HG02763 (cell line): ENCODE data around the gene SCARF2.
"Not testable (repeated sequence)": the region's sequence is repeated elsewhere in the genome, so short reads cannot be mapped to it uniquely, and the experiment has no call there.

Experiments used
- ATAC-seq: cut with Tn5 transposase; IDR thresholded peaks from one replicate; pipeline ENCODE4 v1.9.1; 2021; ENCODE audit warnings: mild to moderate bottlenecking, moderate library complexity; ENCODE audit not compliant: unreplicated experiment

Gene SCARF2

DNA sequence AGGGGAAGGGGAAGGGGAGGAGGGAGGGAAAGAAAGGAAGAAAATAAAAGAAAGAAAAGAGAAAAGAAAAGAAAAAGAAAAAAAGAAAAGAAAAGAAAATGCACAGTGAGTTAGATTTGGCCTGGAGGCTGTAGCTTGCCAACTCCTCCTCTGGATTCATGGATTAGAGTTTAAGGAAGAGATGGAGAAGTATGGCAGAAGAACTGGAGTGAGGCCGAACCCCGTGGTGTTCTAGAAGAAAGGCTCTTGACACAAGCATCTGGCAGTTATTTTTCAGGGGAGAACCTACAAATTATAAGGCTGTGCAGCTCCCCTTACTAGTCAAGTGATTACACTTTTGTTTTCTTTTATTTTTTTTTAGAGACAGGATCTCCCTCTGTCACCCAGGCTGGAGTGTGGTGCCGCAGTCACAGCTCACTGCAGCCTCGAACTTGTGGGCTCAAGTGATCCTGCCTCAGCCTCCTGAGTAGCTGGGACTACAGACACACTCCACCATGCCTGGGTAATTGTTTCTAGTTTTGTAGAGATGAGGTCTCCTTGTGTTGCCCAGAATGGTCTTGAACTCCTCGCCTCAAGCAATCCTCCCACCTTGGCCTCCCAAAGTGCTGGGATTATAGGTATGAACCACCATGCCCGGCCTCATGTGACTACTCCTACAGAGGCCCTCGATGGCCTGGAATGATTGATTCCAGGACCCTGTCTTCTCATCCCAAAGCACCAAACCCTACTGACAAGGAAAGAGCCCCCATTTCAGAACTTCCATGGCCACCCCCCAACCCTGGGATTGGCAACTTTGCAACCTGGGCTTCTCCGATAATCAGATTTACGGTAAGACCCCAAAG is 24.2 kb downstream of the SCARF2 start:
- no peak for ATAC-seq

DNA sequence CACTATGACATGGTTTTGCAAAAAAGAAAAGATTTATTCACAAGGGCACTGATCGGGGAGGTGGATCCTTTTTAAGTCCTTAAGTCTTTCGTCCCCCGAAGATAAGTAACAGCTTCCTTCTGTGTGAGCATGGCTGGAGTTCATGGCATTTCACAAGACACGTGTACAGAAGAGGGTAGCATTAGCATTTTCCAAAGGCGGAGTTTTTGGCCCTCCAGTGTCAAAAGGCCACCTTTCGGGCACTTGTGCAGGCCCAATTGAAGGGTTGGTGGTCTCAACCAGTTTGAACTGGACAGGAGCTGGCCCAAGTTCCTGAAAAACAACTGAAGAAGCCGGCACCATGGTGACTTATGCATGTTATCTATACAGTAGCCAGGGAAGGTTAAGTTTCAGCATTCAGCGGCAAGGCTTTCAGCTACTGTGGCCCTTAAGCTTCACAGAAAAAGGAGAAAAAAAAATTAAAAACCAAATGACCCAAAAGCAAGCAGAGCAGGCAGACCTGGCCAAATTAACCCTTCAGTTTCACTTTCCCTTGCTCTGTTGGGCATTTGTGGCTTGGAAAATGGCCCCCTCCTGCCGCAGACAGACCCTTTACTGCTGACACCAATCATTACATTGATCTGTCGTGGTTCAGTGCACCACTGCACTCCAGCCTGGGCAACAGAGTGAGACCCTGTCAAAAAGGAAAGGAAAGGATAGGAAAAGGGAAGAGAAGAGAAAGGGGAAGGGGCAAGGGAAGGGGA is 25.0 kb downstream of the SCARF2 start:
- ATAC-seq, result no peak

DNA sequence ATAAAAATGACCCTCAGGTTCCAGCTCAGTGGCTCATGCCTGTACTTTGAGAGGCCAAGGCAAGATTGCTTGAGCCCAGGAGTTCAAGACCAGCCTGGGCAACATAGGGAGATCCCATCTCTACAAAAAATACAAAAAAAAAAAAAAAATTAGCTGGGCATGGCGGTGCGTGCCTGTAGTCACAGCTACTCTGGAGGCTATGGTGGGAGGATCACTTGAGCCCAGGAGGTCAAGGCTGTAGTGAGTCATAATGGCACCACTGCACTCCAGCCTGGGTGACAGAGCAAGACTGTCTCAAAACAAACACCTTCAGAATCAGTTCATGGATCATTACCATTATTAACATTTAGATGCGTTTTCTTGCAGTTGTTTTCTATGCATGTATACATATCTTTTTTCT is 28.2 kb downstream of the SCARF2 start:
- ATAC-seq, result not testable (repeated sequence)

DNA sequence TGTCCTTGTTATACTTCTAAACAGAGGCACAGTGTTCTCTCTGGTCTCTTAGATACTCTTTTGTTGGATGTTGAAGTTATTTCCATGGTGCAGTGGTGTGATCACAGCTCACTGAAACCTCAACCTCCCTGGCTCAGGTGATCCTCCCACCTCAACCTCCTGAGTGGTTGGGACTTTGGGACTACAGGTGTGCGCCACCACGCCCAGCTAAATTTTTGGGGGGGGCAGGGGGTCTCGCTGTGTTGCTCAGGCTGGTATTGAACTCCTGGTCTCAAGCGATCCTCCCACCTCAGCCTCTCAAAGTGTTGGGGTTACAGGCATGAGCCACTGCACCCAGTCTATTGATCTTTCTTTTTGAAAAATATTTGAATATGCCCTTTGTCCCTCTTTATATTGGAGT is 28.7 kb downstream of the SCARF2 start:
- ATAC-seq, result no peak

DNA sequence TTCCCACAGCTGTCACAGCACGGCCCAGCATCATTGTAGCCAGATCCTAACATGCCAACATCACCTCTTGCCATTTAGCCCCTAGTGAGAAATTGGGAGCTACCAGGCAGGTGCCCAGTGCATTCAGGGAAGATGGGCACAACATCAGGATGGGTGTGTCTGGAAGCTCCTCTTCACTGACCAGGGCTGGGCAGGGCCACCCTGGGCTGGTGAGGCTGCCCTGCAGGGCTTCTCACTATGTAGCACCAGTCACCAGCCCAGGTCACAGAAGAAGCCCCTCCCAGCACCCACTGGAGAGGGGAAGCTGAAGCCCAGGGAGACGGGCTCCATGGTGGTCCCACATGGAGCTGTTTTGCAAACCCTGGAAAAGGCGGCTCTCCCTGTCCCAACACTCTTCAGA is 29.8 kb downstream of the SCARF2 start:
- no peak for ATAC-seq

DNA sequence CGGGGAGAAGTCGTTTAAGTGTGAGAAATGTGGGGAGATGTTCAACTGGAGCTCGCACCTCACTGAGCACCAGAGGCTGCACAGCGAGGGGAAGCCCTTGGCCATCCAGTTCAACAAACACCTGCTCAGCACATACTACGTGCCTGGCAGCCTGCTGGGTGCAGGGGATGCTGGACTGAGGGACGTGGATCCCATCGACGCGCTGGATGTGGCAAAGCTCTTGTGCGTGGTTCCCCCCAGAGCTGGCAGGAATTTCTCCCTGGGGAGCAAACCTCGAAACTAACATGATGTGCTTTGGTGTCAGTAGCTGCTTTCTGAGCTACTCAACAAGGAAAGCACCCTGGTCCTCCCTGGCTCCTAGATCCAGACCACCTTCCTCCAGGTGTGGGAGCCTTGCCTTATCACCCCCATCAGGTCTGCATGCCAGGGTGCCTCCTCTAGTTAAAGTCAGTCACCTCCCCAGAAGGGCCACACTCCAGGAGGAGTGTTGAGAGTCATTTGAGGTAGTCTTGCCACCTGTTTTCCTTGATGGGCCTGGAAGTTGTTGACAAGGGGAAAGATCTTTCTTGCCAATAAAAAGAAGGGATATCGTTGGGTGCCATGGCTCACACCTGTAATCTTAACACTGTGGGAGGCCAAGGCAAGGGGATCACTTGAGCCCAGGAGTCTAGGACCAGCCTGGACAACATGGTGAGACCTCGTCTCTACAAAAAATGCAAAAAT is 30.8 kb downstream of the SCARF2 start:
- ATAC-seq, result no peak

DNA sequence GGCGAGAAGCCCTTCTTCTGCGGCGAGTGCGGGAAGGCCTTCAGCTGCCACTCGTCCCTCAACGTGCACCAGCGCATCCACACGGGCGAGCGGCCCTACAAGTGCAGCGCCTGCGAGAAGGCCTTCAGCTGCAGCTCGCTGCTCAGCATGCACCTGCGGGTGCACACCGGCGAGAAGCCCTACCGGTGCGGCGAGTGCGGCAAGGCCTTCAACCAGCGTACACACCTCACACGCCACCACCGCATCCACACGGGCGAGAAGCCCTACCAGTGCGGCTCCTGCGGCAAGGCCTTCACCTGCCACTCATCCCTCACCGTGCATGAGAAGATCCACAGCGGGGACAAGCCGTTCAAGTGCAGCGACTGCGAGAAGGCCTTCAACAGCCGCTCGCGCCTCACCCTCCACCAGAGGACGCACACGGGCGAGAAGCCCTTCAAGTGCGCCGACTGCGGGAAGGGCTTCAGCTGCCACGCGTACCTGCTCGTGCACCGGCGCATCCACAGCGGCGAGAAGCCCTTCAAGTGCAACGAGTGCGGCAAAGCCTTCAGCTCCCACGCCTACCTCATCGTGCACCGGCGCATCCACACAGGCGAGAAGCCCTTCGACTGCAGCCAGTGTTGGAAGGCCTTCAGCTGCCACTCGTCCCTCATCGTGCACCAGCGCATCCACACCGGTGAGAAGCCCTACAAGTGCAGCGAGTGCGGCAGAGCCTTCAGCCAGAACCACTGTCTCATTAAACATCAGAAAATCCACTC is 31.5 kb downstream of the SCARF2 start:
- ATAC-seq, result no peak

DNA sequence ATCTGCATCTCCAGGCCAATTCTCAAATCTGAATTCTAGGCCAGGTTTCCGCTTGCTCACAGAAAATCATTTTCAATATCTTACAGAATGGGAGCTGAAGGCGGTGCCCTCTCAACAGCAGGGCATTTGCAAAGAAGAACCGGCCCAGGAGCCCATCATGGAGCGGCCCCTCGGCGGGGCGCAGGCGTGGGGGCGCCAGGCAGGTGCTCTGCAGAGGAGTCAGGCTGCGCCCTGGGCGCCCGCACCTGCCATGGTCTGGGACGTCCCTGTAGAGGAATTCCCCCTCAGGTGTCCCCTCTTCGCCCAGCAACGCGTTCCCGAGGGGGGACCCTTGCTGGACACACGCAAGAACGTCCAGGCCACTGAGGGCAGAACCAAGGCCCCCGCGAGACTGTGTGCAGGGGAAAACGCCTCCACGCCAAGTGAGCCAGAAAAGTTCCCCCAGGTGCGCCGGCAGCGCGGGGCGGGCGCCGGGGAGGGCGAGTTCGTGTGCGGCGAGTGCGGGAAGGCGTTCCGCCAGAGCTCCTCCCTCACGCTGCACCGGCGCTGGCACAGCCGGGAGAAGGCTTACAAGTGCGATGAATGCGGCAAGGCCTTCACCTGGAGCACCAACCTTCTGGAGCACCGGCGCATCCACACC is 32.2 kb downstream of the SCARF2 start:
- no peak for ATAC-seq

DNA sequence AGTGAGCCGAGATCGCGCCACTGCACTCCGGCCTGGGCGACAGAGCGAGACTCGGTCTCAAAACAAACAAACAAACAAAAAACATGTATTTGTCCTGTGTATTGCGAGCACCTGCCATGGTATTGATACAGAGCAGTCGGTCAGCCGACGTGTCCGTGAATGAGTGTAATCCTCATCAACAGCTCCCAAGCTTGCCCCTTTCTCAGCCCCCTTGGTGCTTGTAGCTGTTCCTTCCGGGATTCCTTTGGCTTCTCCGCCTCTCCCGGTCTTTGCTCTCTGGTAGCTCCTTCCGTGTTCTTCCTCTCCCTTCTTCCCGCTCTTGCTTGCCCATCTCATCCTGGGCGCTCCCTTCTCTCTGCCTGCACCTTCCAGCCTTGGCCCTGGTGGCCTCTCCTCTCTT is 32.7 kb downstream of the SCARF2 start:
- no peak for ATAC-seq

DNA sequence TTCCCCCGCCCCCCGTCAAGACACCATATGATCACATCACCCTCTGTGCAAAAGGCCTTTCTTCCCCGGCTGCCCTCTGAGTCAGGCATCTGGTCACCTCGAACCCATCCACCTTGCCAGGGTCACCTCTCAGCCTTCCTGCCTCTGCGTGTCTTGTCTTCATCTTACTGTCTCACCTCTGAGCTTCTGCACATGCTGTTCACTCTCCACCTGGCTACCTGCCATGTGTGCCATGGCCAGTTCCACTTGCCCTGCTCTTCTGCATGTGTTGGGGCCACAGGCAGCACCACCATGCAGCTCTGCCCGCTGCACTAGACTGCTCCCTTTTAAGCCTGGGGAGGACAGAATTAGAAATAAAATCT is 33.9 kb downstream of the SCARF2 start:
- no peak for ATAC-seq

DNA sequence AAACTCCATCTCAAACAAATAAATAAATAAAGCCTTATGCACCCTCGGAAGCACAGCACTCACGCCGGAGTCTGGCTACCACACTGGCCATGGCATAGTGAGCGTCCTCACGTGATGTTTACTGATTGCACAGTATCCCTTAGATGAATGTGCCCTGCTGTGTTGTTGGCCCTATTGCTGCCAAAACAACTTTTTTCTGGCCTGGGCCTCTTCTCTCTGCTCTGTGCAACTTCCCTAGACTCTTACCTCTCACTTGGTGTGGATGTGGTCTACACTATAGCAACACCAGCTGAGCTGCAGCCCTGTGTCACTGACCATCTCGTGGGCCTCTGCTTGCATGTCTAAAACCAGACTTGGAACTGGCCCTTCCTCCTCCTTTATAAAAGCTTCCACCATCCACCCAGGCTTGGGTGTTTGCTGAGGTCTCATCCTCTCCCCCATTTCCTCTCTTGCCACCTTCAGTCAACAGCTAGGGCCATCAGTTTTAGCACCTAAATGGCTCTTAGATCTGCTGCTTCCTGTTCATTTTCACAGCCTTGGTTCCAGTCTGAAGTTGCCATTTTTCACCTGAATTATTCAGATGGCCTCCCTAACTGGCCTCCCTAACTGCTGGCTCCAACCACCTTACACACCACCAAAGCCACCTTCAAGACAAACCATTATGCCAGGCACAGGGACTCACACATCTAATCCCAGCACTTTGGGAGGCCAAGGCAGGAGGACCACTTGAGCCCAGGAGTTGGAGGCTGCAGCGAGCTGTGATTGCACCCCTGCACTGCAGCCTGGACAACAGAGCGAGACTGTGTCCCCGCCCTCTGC is 34.5 kb downstream of the SCARF2 start:
- ATAC-seq, result no peak

DNA sequence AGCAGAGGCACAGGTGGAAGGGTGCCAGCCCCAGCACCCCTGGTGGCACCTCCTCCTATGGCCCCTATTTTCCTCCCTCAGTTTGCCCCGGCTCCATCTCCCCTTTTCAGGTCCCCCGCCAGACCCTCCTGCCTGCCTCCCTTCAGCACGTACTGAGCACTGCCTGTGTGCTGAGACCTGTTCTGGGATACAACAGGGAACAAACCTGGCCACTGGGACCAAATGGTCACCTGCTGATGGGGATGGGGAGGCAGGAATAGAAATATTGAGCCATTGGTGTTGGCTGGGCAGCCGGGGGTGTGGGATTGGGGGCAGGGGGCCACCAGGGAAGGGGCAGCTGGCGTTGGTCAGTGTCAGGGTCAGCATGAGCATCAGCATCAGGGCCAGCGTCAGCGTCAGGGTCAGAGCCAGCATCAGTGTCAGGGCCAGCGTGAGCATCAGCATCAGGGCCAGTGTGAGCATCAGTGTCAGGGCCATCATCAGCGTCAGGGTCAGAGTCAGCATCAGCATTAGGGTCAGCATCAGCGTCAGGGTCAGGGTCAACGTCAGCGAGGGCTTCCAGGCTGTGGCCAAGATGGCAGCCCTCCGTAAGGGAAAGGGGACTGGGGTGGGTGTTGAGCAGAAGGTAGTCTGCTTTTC is 36.1 kb downstream of the SCARF2 start:
- ATAC-seq, result no peak

DNA sequence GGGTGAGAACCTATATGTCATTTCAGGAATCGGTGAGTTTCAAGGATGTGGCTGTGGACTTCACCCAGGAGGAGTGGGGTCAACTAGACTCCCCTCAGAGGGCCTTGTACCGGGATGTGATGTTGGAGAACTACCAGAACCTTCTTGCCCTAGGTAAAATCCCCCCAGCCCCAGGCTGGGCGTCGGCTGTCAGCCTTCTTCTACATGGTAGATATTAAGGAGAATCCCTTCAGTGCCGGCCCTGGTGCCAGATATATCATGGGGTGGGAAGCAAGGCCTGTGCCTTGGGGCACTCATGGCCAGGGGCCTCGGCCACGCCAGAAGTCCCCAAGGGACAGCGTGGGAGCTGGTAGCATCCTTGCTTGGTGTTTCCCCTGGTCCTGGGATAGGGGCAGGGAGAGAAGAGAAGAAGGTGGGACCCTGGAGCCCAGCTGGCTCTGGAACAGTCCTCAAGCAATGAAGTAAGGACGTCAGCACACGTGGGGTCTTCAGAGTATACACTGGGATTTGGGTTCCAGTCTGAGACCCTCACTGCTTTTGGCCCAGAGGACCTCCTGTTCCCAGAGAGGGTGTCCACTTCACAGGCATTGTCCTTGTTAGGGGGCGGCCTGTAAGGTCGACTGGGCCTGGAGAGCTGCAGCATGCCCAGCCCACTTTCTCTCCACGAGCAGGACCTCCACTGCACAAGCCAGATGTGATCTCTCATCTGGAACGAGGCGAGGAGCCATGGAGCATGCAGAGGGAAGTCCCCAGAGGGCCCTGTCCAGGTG is 36.8 kb downstream of the SCARF2 start:
- no peak for ATAC-seq

DNA sequence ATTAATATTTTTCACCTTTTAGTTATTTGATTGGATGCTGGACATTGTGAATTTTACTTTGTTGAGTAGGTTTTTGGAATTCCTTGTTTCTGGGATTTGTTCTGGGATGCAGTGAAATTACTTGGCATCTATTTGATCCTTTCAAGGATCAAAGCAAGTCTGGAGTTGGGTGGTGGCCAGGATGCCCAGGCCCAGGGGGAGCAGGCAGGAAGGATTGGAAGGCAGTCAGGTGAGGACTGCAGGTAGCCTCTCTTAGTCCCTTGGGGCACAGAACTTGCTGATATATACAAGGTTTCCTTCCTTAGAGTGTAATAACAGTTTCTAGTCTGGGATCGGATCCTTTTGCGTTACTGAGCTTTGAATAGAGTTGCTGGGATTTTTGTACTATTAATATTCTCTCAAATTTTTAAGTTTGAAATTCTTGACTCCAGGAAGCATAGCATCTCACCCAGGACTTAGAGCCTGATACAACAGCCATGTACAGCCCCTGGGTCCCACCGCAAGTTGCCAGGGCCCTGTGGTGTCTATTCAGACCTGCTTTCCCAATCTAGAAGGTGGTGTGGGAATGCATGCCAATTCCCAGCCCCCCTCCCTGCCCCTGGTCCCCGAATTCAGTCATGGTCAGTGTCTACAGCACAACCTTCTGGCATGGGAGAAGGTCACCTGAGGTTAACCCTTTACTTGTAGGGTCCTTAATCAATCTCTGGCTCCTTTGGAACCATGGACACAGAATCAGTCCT is 37.6 kb downstream of the SCARF2 start:
- ATAC-seq, result no peak

DNA sequence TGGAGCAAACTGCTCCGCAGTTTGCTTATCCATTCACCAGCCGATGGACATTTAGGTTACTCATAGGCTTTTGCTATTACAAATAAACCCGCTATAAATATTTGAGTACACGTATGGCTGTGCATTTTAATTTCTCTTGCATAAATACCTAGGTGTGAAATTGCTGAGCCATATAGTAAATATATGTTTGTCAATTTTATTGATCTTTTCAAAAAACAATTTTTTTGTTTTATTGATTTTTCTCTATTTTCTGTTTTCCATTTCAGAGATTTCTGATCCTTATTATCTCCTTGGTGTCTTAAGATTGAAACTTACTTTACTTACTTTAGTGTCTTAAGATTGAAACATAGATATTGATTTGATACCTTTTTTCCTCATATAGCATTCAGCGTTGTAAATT is 39.2 kb downstream of the SCARF2 start:
- no peak for ATAC-seq

DNA sequence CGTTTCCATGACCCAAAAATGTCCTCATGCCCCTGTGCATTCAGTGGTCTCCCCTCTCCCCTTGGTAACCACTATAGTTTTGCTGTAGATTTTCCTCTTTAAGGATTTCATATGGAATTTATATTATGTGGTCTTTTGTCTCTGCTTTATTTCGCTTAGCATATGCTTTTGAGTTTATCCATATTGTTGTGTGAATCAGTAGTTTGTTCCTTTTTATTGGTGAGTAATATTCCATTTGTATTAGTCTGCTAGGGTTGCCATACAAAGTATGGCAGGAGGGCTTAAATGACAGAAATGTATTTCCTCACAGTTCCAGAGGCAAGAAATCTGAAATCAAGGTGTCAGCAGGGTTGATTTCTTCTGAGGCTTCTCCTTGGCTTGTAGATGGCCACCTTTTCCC is 40.1 kb downstream of the SCARF2 start:
- ATAC-seq, result no peak

DNA sequence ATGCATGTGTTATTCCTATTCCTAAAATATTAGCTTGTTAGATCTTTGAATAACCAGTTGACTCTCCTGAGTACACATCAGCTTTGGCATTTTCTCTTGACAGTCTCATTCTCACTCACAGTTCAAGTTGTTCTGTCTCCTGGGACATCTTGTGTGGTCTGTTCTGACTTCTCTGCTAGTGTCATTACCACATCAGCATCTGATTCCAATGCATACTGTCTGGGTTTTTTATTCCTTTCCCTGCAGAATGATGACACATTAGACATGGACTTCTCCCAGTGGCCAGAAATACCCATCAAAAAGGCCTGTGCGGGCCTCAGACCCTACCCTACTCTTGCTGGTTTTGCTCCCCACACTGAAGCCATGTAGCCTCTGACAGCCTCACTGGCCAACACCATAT is 41.0 kb downstream of the SCARF2 start:
- no peak for ATAC-seq

DNA sequence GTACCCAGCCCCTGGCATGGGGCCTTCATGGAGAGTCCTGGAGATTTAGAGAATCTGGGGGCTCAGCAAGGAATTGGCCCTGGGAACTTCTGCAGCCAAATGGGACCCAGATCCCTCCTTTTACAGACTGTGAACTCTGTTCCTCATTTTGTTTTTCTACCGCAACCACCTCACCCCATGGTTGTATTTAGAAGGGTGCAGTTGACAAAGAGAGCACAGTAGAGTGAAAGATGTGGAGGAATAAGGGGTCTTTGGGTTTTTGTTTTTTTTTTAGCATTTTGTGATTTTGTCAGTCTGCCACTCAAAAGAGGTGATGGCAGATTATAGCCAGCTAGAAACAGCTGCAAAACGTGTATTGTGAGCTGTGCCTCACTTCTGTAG is 41.7 kb downstream of the SCARF2 start:
- ATAC-seq, result no peak
